ENCODE results near the gene KIAA0408. TPM values are rescaled to one million over a fixed set of nuclear protein-coding genes. Genes with fewer than 3 reads are reported as not detected.
"Not testable (repeated sequence)": the region's sequence is repeated elsewhere in the genome, so short reads cannot be mapped to it uniquely, and the experiment has no call there.

Gene KIAA0408
- total RNA-seq, 1 experiment from 2014 or later = 0.55 TPM

DNA sequence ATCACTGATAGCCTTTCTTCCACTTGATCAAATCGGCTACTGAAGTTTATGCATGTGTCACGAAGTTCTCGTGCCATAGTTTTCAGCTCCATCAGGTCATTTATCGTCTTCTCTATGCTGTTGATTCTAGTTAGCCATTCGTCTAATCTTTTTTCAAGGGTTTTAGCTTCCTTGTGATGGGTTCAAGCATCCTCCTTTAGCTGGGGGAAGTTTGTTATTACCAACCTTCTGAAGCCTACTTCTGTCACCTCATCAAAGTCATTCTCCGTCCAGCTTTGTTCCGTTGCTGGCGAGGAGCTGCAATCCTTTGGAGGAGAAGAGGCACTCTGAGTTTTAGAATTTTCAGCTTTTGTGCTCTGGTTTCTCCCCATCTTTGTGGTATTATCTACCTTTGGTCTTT lies 47.2 kb downstream of the KIAA0408 start:
- not testable (repeated sequence) for H3K4me3 ChIP-seq (ENCODE audit: insufficient read depth, low read depth, low read length); H3K36me3 ChIP-seq (replicated peaks; ENCODE audit: control insufficient read depth, insufficient read depth, low read length); DNase-seq; H3K27me3 ChIP-seq (ENCODE audit: control insufficient read depth, insufficient read depth, low read length)

Other genes starting within 250 kb of the KIAA0408 start
- gene RNF146, start 192.5 kb downstream of the KIAA0408 start, total RNA-seq (2014; rRNA removed; shearing (Covaris generic)) = 27.5 and 36.2 TPM in 2 replicates
- 48.8 and 55.5 TPM in 2 replicates for gene ECHDC1, start 115.8 kb downstream of the KIAA0408 start, total RNA-seq (2014; rRNA removed; shearing (Covaris generic))
- gene C6orf58, start 117.8 kb upstream of the KIAA0408 start, total RNA-seq (2014; rRNA removed; shearing (Covaris generic)) = not detected in 2 replicates